GM18951 (cell line): ENCODE measurements around the gene MED13L.

Experiments used
- POLR2A ChIP-seq: IDR thresholded peaks from 4 replicates; pipeline ENCODE4 v1.6.1; 2011; ENCODE audit warnings: mild to moderate bottlenecking; ENCODE audit not compliant: insufficient read length, insufficient read depth; ENCODE audit errors: extremely low read depth
- in situ Hi-C: fragments of 300-500 bp; cut with MboI; formaldehyde crosslinking; loops from one replicate; pipeline ENCODE4 v1.12.0; 2022; ENCODE audit warnings: low sequenced_read_pairs, mixed read lengths, inconsistent platforms; ENCODE audit not compliant: unreplicated experiment

Gene MED13L

GRCh38 chr12:116099652-116100432 lies 177.7 kb downstream of the MED13L start:
- TF ChIP-seq POLR2A: no peak
- in situ Hi-C loops: no loop called here

GRCh38 chr12:116096874-116097273 lies 180.6 kb downstream of the MED13L start:
- no peak for TF ChIP-seq POLR2A
- in situ Hi-C loops: no loop called here

GRCh38 chr12:116094475-116094874 lies 183.0 kb downstream of the MED13L start:
- in situ Hi-C loops: no loop called here

GRCh38 chr12:116093915-116094314 lies 183.6 kb downstream of the MED13L start:
- no peak for TF ChIP-seq POLR2A
- in situ Hi-C loops: no loop called here

More at GRCh38 chr12:116094475-116094874, 183.0 kb downstream of the MED13L start:
- no peak for TF ChIP-seq POLR2A

GRCh38 chr12:116092776-116093175 lies 184.7 kb downstream of the MED13L start:
- in situ Hi-C loops: no loop called here
- no peak for TF ChIP-seq POLR2A

GRCh38 chr12:116092162-116092561 lies 185.3 kb downstream of the MED13L start:
- no peak for TF ChIP-seq POLR2A
- in situ Hi-C loops: no loop called here

GRCh38 chr12:116091579-116091978 lies 185.9 kb downstream of the MED13L start:
- TF ChIP-seq POLR2A: no peak
- in situ Hi-C loops: no loop called here

- in situ Hi-C loops: no loop called here
- TF ChIP-seq POLR2A: no peak
These were observed 187.0 kb downstream of the MED13L start for GRCh38 chr12:116090516-116090915.

- TF ChIP-seq POLR2A: no peak
- in situ Hi-C loops: no loop called here
These were observed 188.4 kb downstream of the MED13L start for GRCh38 chr12:116089080-116089479.

- in situ Hi-C loops: no loop called here
- TF ChIP-seq POLR2A: no peak
These were observed 189.5 kb downstream of the MED13L start for GRCh38 chr12:116087962-116088361.

GRCh38 chr12:116087399-116087798 lies 190.1 kb downstream of the MED13L start:
- no peak for TF ChIP-seq POLR2A
- in situ Hi-C loops: no loop called here

- TF ChIP-seq POLR2A: no peak
- in situ Hi-C loops: no loop called here
These were observed 197.1 kb downstream of the MED13L start for GRCh38 chr12:116080415-116080814.

GRCh38 chr12:116078396-116078795 lies 199.1 kb downstream of the MED13L start:
- in situ Hi-C loops: no loop called here
- no peak for TF ChIP-seq POLR2A

- in situ Hi-C loops: no loop called here
- TF ChIP-seq POLR2A: no peak
These were observed 200.1 kb downstream of the MED13L start for GRCh38 chr12:116077431-116077830.
